GM18868 (cell line): ENCODE data around the gene TLE5.
"Not testable (repeated sequence)": the region's sequence is repeated elsewhere in the genome, so short reads cannot be mapped to it uniquely, and the experiment has no call there.

Source experiments
- ATAC-seq: cut with Tn5 transposase; IDR thresholded peaks from one replicate; pipeline ENCODE4 v1.9.1; 2021; ENCODE audit warnings: mild to moderate bottlenecking, moderate library complexity; ENCODE audit not compliant: unreplicated experiment

Gene TLE5

DNA sequence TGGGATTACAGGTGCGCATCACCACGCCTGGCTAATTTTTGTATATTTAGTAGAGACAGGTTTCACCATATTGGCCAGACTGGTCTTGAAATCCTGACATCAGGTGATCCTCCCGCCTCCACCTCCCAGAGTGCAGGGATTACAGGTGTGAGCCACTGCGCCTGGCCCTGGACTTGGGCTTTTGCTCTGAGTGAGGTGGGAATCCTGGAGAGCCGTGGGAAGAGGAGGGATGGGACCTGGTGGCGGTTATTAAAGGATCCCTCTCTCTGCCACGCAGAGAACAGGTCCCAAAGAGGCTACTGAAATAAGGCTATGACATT, 1.7 kb upstream of the TLE5 start:
- ATAC-seq = no peak

DNA sequence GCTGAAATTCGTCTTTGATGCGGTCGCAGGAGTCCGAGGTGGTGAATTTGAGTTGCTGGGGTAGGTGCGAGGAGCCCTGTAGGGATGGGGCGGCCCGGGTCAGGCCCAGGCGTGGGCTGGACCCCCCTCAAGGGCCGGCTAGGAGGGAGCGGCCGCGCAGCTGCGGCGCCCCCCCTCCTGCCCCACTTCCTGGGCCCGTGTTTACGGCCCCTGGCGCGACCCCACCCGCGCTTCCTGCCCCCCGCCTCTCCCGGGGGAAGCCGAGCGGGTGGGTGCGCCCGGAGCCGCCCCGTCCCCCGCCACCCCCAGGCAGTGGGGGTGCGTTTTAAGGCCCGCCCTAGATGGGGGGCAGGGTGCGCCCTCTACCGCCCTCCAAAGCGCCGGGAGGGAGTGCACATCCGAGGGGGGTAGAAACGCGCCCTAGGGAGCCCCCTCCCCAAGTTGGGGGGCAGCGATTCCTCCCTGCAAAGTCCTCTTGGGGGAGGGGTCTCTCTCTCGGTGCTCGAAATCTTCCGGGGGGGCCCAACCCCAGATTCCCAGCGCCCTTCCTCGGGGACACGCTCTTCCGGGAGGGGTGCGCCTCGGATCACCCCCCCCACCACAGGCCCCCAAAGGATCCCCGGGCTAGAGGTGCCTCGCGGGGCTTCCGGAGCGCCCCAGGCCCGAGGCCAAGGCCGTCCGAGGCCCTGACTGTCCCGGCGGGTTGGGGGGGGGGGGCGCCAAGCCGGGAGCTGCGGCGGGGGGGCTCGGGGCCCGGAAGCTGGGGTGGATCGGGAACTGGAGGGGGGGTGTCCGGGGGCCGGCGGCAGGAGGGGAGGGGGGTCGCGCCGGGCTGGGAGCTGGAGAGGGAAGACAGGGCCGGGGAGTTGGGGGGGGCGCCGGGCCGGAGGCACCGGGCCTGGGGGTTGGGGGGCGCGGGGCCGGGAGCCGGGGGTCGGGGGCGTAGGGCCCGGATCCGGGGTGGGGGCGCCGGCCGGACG, 823 bp downstream of the TLE5 start:
- ATAC-seq = no peak

GRCh38 chr19:3060857-3061181, 1.5 kb downstream of the TLE5 start:
- ATAC-seq = no peak

- ATAC-seq = no peak
Observed at GRCh38 chr19:3059653-3060052, 2.6 kb downstream of the TLE5 start.

DNA sequence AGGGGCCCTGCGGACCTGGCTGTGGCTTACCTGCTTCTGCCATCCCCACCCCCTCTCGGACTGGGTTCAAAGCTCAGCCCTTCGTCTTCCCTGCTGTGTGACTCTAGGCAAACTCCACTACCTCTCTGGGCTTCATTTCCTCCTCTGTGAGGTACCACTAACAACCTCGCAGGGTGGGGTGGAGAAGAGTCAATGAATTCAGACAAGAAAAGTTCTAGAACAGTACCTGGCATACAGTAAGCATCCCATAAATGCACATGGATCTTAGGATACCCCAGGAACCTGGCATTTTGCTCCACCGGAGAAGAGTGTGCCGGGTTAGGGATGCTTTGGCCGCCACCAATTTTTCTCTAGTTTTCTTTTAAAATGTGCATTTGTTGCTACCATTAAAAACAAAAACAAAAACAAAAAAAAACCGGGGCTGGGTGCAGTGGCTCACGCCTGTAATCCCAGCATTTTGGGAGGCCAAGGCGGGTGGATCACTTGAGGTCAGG, 3.4 kb downstream of the TLE5 start:
- no peak for ATAC-seq

DNA sequence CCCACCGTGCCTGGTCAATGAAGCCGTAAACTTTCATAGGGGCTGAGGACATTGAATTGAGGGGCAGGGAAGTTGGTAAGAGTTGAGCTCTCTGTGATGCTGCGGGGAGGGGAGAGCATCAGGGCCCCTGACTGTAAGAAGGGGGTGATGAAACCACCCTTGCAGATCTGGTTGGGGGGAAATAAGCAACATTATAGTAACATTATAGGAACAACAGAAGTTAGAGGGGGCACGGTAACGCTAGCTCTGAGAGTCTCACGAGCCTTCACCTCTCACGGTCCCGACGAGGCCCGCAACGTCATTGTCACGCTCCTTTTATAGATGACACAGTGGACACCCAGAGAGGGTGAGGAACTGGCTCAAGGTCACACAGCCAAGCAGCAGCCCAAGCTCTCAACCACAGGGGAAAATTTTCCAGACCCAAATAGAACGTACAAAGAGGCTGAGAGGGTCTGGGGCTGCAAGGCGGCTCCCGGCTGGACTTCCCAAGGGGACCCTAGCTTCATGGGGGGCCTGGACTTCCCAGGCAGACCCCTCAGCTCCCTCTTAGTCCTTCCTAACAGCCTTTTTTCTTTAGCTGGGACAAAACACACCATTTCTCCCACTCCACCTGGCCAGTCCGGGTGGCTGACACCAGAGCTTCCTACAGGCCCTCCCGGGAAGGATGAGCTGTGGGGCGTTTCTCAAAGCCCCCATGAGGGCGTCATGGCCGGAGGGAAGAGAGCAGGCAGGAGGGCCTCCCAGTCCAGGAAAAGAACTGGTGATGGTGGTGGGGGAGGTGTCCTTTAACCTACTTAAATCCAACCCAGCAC, 4.1 kb downstream of the TLE5 start:
- no peak for ATAC-seq

GRCh38 chr19:3057275-3057714, 5.0 kb downstream of the TLE5 start:
- ATAC-seq = no peak

DNA sequence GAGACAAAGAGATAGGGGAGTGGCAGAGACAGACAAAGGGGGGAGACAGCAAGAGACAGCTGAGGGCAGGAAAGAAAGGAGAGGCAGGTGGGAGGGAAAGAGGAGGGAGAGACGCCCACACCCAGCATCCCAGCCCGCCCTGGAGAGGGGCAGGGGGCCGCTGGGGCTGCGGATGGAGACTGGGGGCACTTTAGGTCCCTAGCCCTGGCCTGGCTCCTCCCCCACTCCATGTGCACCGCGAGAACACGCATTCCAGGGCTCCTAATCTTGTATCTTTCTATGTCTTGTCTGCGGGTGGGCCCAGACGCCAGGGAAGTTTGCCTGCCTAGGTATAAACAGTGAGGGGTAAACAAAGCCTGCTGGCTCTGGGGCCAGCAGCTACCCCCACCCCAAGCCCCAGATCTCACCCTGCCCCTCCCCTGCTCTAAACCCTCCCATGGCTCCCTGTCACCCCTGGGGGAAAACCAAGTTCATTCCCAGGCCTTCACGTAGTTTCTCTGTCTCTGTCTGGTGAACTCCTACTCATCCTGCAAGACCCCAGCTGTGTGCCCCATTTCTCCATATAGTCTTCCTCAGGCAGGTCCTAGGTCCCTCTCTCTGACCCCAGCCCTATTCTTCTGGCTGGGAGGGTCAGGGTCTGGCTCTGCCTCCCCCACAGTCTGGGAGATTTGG, 5.7 kb downstream of the TLE5 start:
- ATAC-seq = no peak

DNA sequence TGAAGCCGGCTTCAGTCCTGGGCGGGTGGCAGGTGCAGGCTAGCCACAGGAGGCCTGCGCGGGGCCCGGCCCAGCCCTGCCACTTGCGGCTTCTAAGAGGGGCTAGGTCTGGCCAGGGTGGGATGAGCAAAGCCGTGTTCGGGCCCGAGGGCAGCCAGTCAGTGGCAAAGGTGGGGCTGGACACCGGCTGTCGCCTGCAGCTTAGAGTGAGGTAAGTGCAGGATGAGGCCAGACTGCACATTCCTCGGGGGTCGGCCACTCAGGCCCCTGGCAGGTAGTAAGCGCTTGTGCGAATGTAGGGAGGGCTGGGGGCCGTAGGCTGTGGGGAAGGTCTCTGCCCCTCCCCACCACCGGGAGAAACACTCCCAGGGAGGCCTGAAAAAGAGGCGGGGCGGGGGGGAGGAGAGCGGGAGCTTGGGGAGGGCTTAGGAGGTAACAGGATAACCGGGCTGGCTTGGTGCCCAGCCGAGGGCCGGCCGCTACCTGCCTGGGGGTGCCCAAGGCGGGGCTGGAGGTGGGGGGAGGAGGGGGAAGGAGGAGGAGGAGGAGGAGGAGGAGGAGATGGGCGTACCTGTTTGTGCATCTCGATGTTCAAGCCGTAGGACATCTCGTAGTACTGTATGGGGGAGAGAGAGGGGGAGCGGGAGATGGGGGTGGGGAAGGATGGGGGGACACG, 6.4 kb downstream of the TLE5 start:
- no peak for ATAC-seq

- ATAC-seq = no peak
Observed at GRCh38 chr19:3054972-3055740, 7.1 kb downstream of the TLE5 start.

GRCh38 chr19:3054265-3054971, 7.9 kb downstream of the TLE5 start:
- no peak for ATAC-seq

DNA sequence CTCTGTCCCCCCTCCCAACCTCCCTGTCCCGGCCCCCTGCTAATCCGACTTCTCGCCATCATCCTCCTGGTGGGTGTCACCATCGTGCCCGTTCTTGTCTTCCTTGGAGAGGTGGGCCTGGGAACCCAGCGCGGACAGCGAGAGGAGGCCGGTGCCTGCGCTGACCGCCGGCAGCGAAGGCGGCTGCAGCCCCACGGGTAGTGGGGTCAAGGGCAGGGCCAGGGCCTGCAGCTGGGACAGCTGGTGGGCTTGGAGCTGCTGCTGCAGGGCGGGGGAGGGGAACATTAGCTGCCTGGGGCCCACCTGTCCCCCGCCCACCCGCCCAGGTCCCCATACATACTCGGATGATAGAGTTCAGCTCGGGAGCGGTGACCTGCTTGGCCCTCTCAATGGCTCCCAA, 8.5 kb downstream of the TLE5 start:
- ATAC-seq = no peak

DNA sequence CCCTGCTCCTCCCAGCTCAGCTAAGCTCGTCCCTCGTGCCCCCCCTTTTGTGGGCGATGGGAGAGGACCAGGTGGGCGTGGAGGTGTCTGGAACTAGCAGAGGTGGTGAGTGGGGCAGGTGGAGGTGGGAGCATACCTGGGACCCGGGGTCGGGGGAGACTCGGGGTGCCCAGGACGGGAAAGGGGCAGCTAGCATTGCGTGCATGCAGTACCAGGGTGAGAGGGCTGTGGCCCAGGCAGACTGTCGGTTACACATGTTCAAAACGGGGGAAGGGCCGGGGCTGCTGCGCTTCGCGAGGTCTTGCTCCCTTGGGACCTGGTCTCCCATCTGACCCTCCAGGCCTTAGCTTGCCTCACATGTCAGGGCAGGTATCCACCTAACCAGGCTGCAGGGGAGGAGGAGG, 9.1 kb downstream of the TLE5 start:
- ATAC-seq = no peak

DNA sequence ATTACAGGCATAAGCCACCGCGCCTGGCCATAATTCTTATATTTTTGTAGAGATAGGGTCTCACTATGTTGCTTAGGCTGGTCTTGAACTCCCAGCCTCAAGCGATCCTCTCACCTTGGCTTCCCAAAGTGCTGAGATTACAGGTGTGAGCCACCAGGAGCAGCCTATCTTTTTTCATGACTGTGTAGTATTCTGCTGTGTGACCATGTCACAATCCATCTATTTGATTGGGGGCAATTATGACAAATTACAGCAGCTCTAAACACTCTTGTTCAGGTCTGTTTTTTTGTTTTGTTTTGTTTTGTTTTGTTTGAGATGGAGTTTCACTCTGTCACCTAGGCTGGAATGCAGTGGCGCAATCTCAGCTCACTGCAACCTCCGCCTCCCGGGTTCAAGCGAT, 12.3 kb downstream of the TLE5 start:
- not testable (repeated sequence) for ATAC-seq

DNA sequence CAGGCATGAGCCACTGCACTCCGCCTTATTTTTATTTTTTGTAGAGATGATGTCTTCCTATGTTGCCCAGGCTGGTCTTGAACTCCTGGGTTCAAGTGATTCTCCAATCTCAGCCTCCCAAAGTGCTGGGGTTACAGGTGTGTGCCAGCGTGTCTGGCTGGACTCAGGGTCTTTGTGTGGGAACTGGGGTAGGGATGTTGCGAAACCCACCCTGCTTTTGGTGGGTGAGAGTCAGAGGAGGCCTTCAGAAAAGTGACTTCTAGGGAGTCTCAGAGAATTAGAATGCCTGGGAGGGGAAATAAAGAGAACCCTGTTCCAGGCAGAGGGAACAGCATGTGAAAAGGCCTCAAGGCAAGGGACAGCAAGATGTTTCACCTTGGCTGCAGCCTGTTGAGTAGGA, 13.2 kb downstream of the TLE5 start:
- ATAC-seq = no peak

GRCh38 chr19:3048190-3048533, 14.1 kb downstream of the TLE5 start:
- no peak for ATAC-seq

- no peak for ATAC-seq
Observed at GRCh38 chr19:3047496-3048189, 14.7 kb downstream of the TLE5 start.

- ATAC-seq = no peak
Observed at GRCh38 chr19:3046698-3047495, 15.4 kb downstream of the TLE5 start.
